HCT116 (cell line): ENCODE data around the gene PARM1. TPM values are rescaled to one million over a fixed set of nuclear protein-coding genes. Genes with fewer than 3 reads are reported as not detected.

Experiments used
- ATAC-seq: fragments of 200-7000 bp; cut with Tn5 transposase; 2 replicates; pipeline ENCODE4 v1.9.1; 2020; ENCODE audit warnings: mild to moderate bottlenecking, moderate library complexity
- BruUV-seq: library from RNA; stranded (reverse); fragments of 400-500 nt; replicated peaks from 2 replicates; lab custom pipeline; 2021; lab: Mats Ljungman, UMichigan
- CTCF ChIA-PET: fragments of 300-600 bp; sonication (Branson Sonifier 250); formaldehyde crosslinking; loops from one replicate; lab custom pipeline; 2021; ENCODE audit warnings: antibody characterized with exemption; lab: Charles Lee
- POLR2A ChIA-PET: fragments of 300-600, 350-600 bp; sonication (Branson Sonifier 250); formaldehyde crosslinking; loops from one replicate; lab custom pipeline; 2021; ENCODE audit warnings: antibody characterized with exemption; lab: Charles Lee
- RAD21 ChIA-PET, 2 experiments: fragments of 300-600 bp; sonication (Branson Sonifier 250); formaldehyde crosslinking; loops; one replicate each; lab custom pipeline; 2023; ENCODE audit warnings: low total read pairs in 2 of 2; ENCODE audit not compliant: uncharacterized antibody in 2 of 2, unreplicated experiment in 2 of 2, low non-redundant PET in 1 of 2; lab: Charles Lee
- DNase-seq: peaks from one replicate; pipeline ENCODE4 v3.0.0-alpha.2; 2010; ENCODE audit warnings: low read depth, low spot score
- H2AFZ ChIP-seq: fragments of 200-600 bp; shearing (Covaris generic), sonication (generic); 2 replicates; pipeline ENCODE4 v1.6.1; 2017; ENCODE audit warnings: low read depth, mixed run types, mixed read lengths, antibody characterized with exemption, low read length; ENCODE audit not compliant: poor library complexity, severe bottlenecking
- H3K27ac ChIP-seq: 2 replicates; pipeline ENCODE4 v1.5.1; 2012; ENCODE audit warnings: low read depth, low read length
- H3K27me3 ChIP-seq: fragments of 200-600 bp; sonication (generic); 2 replicates; pipeline ENCODE4 v1.6.1; 2016; ENCODE audit warnings: mixed run types, low read length, mixed read lengths; ENCODE audit not compliant: insufficient read depth
- H3K36me3 ChIP-seq, 2 experiments: fragments of 200-500 bp in 1 of 2; fragments of 200-600 bp in 1 of 2; sonication (Bioruptor generic) in 1 of 2; sonication (generic) in 1 of 2; 2 replicates each; pipeline versions ENCODE4 v1.5.1 to v1.6.1; 2014 to 2016; ENCODE audit warnings: low read length in 2 of 2, inconsistent platforms in 1 of 2, mixed read lengths in 1 of 2, mixed run types in 1 of 2; ENCODE audit not compliant: insufficient read depth in 2 of 2, control insufficient read depth in 1 of 2
- H3K4me1 ChIP-seq, 2 experiments: fragments of 200-600 bp in 1 of 2; sonication (generic) in 1 of 2; 2 replicates each; pipeline versions ENCODE4 v1.5.1 to v1.6.1; 2012 to 2017; ENCODE audit warnings: low read length in 2 of 2, inconsistent platforms in 1 of 2, mild to moderate bottlenecking in 1 of 2, mixed read lengths in 1 of 2, mixed run types in 1 of 2, moderate library complexity in 1 of 2; ENCODE audit not compliant: insufficient read depth in 2 of 2, control insufficient read depth in 1 of 2
- H3K4me2 ChIP-seq: fragments of 200-600 bp; sonication (generic); 2 replicates; pipeline ENCODE4 v1.6.1; 2017; ENCODE audit warnings: mixed run types, low read length, mixed read lengths
- H3K4me3 ChIP-seq, 2 experiments: fragments of 200-600 bp in 1 of 2; sonication (generic) in 1 of 2; replicated peaks in 1 of 2; 2 replicates each; pipeline ENCODE4 v1.5.1; 2011 to 2016; ENCODE audit warnings: low read length in 2 of 2, control low read depth in 1 of 2, low read depth in 1 of 2, mild to moderate bottlenecking in 1 of 2, mixed read lengths in 1 of 2, mixed run types in 1 of 2
- H3K79me2 ChIP-seq: fragments of 200-600 bp; sonication (generic); 2 replicates; pipeline ENCODE4 v1.6.1; 2017; ENCODE audit warnings: mild to moderate bottlenecking, mixed run types, low read length, moderate library complexity, mixed read lengths; ENCODE audit not compliant: insufficient read depth
- H3K9ac ChIP-seq: fragments of 200-600 bp; sonication (generic); 2 replicates; pipeline ENCODE4 v1.6.1; 2016; ENCODE audit warnings: low read length, mixed read lengths
- H3K9me2 ChIP-seq: fragments of 200-600 bp; sonication (generic), shearing (Covaris generic); 2 replicates; pipeline ENCODE4 v1.6.1; 2017; ENCODE audit warnings: mixed run types, mild to moderate bottlenecking, moderate library complexity; ENCODE audit not compliant: insufficient read depth
- H3K9me3 ChIP-seq, 2 experiments: fragments of 200-500 bp in 1 of 2; fragments of 200-600 bp in 1 of 2; sonication (Bioruptor generic) in 1 of 2; sonication (generic) in 1 of 2; 2 replicates each; pipeline ENCODE4 v1.6.1; 2014 to 2017; ENCODE audit warnings: low read length in 2 of 2, mixed read lengths in 2 of 2, inconsistent platforms in 1 of 2, low read depth in 1 of 2, mild to moderate bottlenecking in 1 of 2, mixed run types in 1 of 2, moderate library complexity in 1 of 2; ENCODE audit not compliant: control insufficient read depth in 1 of 2, insufficient read depth in 1 of 2
- H4K20me1 ChIP-seq: fragments of 200-600 bp; sonication (generic), shearing (Covaris generic); 2 replicates; pipeline ENCODE4 v1.6.1; 2017; ENCODE audit warnings: mixed run types, mild to moderate bottlenecking, moderate library complexity; ENCODE audit not compliant: insufficient read depth
- CBX3 ChIP-seq: IDR thresholded peaks from 2 replicates; pipeline ENCODE4 v1.6.1; 2012; ENCODE audit warnings: low read depth
- CEBPB ChIP-seq: IDR thresholded peaks from 2 replicates; pipeline ENCODE4 v1.6.1; 2012; ENCODE audit warnings: low read depth
- EGR1 ChIP-seq: IDR thresholded peaks from 2 replicates; pipeline ENCODE4 v1.6.1; 2012; ENCODE audit warnings: low read depth
- ELF1 ChIP-seq: IDR thresholded peaks from 2 replicates; pipeline ENCODE4 v1.6.1; 2012; ENCODE audit warnings: low read depth, borderline replicate concordance
- EZH2 ChIP-seq: fragments of 200-600 bp; sonication (generic); IDR thresholded peaks from 2 replicates; pipeline ENCODE4 v1.6.1; 2017; ENCODE audit warnings: antibody characterized with exemption, mixed run types
- EZH2phosphoT487 ChIP-seq: fragments of 200-600 bp; IDR thresholded peaks from 2 replicates; pipeline ENCODE4 v1.6.1; 2018; ENCODE audit warnings: antibody characterized with exemption, borderline replicate concordance
- FOSL1 ChIP-seq: IDR thresholded peaks from 2 replicates; pipeline ENCODE4 v1.6.1; 2012; ENCODE audit warnings: low read depth
- POLR2A ChIP-seq: IDR thresholded peaks from 2 replicates; pipeline ENCODE4 v1.7.0; 2011; ENCODE audit warnings: borderline replicate concordance; ENCODE audit not compliant: insufficient read depth, insufficient read length; ENCODE audit errors: extremely low read depth
- POLR2AphosphoS5 ChIP-seq: IDR thresholded peaks from 2 replicates; pipeline ENCODE4 v1.6.1; 2011; ENCODE audit warnings: mild to moderate bottlenecking, low read depth, low read length, moderate library complexity
- RAD21 ChIP-seq: IDR thresholded peaks from 2 replicates; pipeline ENCODE4 v1.6.1; 2012; ENCODE audit warnings: low read depth, mild to moderate bottlenecking
- SIN3A ChIP-seq: IDR thresholded peaks from 2 replicates; pipeline ENCODE4 v1.6.1; 2012; ENCODE audit warnings: low read depth
- TCF7L2 ChIP-seq: IDR thresholded peaks from 2 replicates; pipeline ENCODE4 v1.7.0; 2011; ENCODE audit warnings: borderline replicate concordance, inconsistent platforms; ENCODE audit not compliant: insufficient read depth, insufficient read length; ENCODE audit errors: extremely low read depth
- YY1 ChIP-seq: IDR thresholded peaks from 2 replicates; pipeline ENCODE4 v1.6.1; 2011; ENCODE audit warnings: low read length, low read depth, moderate library complexity, mild to moderate bottlenecking; ENCODE audit not compliant: insufficient replicate concordance; ENCODE audit errors: extremely low read depth
- ZFX ChIP-seq: fragments of 450-650 bp; IDR thresholded peaks from 2 replicates; pipeline ENCODE4 v1.6.1; 2017
- ZNF274 ChIP-seq: fragments of 200-500 bp; sonication (Bioruptor generic); IDR thresholded peaks from 2 replicates; pipeline ENCODE4 v1.6.1; 2014; ENCODE audit warnings: mild to moderate bottlenecking, low read depth, low read length, inconsistent platforms
- intact Hi-C: fragments of 100-400 bp; cut with micrococcal nuclease; formaldehyde crosslinking; loops from 2 replicates; pipeline ENCODE4 v1.10.0; 2022
- total RNA-seq: library from RNA; stranded (reverse); gene quantifications from one replicate; pipeline ENCODE4 v1.2.1, GENCODE V29; 2021; ENCODE audit not compliant: unreplicated experiment
- TF ChIP-seq, protein P1 (sequence below), 3 experiments: fragments of 200-600 bp in 1 of 3; sonication (generic) in 1 of 3; IDR thresholded peaks in 2 of 3; conservative IDR thresholded peaks in 1 of 3; 2 replicates each; pipeline ENCODE4 v1.5.1; 2012 to 2017; ENCODE audit warnings: low read depth in 2 of 3, low read length in 2 of 3, antibody characterized with exemption in 1 of 3, borderline replicate concordance in 1 of 3, control low read depth in 1 of 3, mild to moderate bottlenecking in 1 of 3, mixed read lengths in 1 of 3, mixed run types in 1 of 3, moderate library complexity in 1 of 3; ENCODE audit not compliant: insufficient read depth in 1 of 3

PARM1 gene
- total RNA-seq, 1 experiment from 2014 or later, result 11.7 TPM

DNA sequence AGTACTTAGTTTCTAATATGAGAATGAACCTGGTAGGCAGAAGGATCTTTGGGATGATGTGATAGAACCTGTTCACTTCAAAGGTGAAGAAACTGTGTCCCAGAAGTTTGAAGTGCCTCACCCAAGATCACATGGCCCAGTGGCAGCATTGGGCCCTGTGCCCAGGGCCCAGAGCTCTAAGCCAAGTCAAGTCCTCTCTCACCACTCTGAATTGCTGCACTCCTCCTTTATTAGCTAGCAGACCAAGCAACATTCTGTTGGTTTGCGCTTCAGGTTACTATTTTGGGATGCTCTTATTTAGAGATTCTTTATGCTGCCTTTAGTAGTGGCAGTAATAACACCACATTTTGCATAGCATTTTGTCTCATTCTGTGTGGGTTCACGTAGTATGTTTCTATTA is 82.7 kb downstream of the PARM1 start:
- ChIA-PET RAD21 (no interaction called here), CTCF (no interaction called here), POLR2A (no interaction called here)
- Histone ChIP-seq H3K27ac (no peak overlapping the region), H3K27me3 (no peaks in the 10 kb centered on the region), H3K79me2 (no peaks in the 10 kb centered on the region), H3K36me3 (no peaks in the 10 kb centered on the region), H4K20me1 (no peaks in the 10 kb centered on the region), H3K4me1 (peaks cover 0 to 16% of the 10 kb centered on the region in 2 experiments; a peak in 1 of 4 replicates), H2AFZ (no peak overlapping the region), H3K4me2 (no peak overlapping the region), H3K4me3 (no peak overlapping the region), H3K9me3 (no peaks in the 10 kb centered on the region), H3K9me2 (no peaks in the 10 kb centered on the region), H3K9ac (no peak overlapping the region)
- BruUV-seq, result no TSS peak
- intact Hi-C loops, result no loop called here
- DNase-seq (no peak), ATAC-seq (no peak)
- TF ChIP-seq EZH2, result no peak
- TF ChIP-seq EGR1, result no peak
- no peak for TF ChIP-seq POLR2AphosphoS5
- TF ChIP-seq YY1, result no peak
- TF ChIP-seq EZH2phosphoT487, result no peak
- TF ChIP-seq ZFX, result no peak

DNA sequence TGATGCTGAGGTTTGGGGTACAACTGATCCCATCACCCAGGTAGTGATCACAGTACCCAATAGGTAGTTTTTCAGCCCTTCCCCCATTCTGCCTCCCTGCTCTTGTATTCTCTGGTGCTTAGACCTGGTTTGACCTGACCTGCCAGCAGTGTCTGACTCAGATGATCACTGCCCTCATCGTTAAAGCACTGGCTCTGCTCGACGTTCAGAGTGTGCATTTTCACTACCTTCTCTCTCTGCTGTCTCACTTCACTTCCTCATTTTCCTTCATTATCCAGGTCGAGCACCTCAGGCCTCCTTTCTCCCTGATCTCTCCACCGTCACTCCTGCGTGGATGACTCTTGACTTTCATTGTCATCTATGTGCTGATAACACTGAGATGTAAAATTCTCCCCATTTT is 83.6 kb downstream of the PARM1 start:
- POLR2A ChIA-PET, result no interaction called here
- no peak overlapping the region for H3K9ac ChIP-seq
- intact Hi-C loops, result no loop called here
- H3K27me3 ChIP-seq, result no peaks in the 10 kb centered on the region
- no peaks in the 10 kb centered on the region for H4K20me1 ChIP-seq
- CTCF ChIA-PET, result no interaction called here
- no peak overlapping the region for H2AFZ ChIP-seq
- ATAC-seq (no peak), DNase-seq (no peak)
- TF ChIP-seq FOSL1 (no peak), YY1 (no peak), CBX3 (no peak), POLR2A (no peak), ZNF274 (no peak), EZH2phosphoT487 (no peak), SIN3A (no peak), ZFX (no peak), RAD21 (no peak), EGR1 (no peak), EZH2 (no peak), POLR2AphosphoS5 (no peak), CEBPB (no peak), ELF1 (no peak), TCF7L2 (no peak)
- TF ChIP-seq, protein P1, sequence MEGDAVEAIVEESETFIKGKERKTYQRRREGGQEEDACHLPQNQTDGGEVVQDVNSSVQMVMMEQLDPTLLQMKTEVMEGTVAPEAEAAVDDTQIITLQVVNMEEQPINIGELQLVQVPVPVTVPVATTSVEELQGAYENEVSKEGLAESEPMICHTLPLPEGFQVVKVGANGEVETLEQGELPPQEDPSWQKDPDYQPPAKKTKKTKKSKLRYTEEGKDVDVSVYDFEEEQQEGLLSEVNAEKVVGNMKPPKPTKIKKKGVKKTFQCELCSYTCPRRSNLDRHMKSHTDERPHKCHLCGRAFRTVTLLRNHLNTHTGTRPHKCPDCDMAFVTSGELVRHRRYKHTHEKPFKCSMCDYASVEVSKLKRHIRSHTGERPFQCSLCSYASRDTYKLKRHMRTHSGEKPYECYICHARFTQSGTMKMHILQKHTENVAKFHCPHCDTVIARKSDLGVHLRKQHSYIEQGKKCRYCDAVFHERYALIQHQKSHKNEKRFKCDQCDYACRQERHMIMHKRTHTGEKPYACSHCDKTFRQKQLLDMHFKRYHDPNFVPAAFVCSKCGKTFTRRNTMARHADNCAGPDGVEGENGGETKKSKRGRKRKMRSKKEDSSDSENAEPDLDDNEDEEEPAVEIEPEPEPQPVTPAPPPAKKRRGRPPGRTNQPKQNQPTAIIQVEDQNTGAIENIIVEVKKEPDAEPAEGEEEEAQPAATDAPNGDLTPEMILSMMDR (IDR thresholded peaks at IDR 0.05 in 2 of 3, conservative IDR thresholded peaks at IDR 0.05 in 1 of 3; ENCODE audit: borderline replicate concordance in 1 of 3, insufficient read depth in 1 of 3, low read depth in 2 of 3, low read length in 2 of 3), result no peak
- H3K4me2 ChIP-seq, result no peak overlapping the region
- H3K9me3 ChIP-seq, result no peaks in the 10 kb centered on the region
- peaks cover 0 to 8% of the 10 kb centered on the region in 2 experiments; a peak in 1 of 4 replicates for H3K4me1 ChIP-seq
- H3K36me3 ChIP-seq, result no peaks in the 10 kb centered on the region
- H3K9me2 ChIP-seq, result no peaks in the 10 kb centered on the region
- H3K27ac ChIP-seq, result no peak overlapping the region
- no peak overlapping the region for H3K4me3 ChIP-seq
- no TSS peak for BruUV-seq
- H3K79me2 ChIP-seq, result no peaks in the 10 kb centered on the region
- RAD21 ChIA-PET, result no interaction called here
